ENCODE measurements around the gene PNMA8C. TPM values are rescaled to one million over a fixed set of nuclear protein-coding genes. Genes with fewer than 3 reads are reported as not detected.

PNMA8C gene
- polyA plus RNA-seq, 1 donor (not counting 4 experiments of a cell fraction or from before 2014, with no cell fraction given), result not detected

DNA sequence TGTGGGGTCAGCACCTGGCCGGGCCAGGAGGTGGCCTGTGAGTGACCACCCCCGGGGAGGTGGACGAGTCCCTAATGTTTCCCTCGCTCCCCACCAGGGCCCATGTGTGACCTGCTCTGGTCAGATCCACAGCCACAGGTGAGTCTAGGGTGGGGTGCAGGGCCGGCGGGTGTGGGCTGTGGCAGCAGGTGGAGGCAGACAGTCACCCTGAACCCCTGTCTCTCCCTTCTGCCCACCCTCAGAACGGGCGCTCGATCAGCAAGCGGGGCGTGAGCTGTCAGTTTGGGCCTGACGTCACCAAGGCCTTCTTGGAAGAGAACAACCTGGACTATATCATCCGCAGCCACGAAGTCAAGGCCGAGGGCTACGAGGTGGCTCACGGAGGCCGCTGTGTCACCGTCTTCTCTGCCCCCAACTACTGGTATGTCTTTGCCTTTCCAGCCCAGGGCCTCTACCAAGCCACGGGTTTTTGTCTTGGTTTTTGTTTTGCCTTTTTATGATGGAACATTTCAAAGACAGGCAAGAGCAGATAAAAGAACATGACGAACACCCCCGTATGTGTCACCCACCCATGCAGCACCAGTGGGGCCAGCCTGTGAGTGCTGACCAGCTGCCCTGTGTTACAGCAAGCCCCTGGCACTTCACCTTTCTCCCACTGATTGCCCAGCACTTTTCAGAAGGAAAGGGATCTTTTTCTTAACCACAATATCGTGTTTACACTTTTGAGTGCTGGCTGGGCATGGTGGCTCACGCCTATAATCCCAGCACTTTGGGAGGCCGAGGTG lies 40.2 kb downstream of the PNMA8C start:
- Histone ChIP-seq H2AFZ (ENCODE audit: control insufficient read depth, low read length) (no peak overlapping the region), H3K9ac (ENCODE audit: control insufficient read depth, extremely low read depth, insufficient read depth, low read length) (no peak overlapping the region), H3K9me1 (ENCODE audit: control insufficient read depth, extremely low read depth, insufficient read depth, low read length) (no peaks in the 10 kb centered on the region), H4K20me1 (ENCODE audit: control insufficient read depth, extremely low read depth, insufficient read depth, low read length) (no peaks in the 10 kb centered on the region), H3K27ac (ENCODE audit: control insufficient read depth, insufficient read depth, low read length) (no peak overlapping the region), H3K27me3 (ENCODE audit: control insufficient read depth, extremely low read depth, insufficient read depth, low read length) (no peaks in the 10 kb centered on the region), H3K4me3 (ENCODE audit: control insufficient read depth in 2 of 3, extremely low read depth in 1 of 3, insufficient read depth in 2 of 3, low read depth in 1 of 3, low read length in 3 of 3) (no peak overlapping the region), H3K36me3 (ENCODE audit: control insufficient read depth in 2 of 2, extremely low read depth in 1 of 2, insufficient read depth in 2 of 2, low read length in 2 of 2) (peaks cover 30 to 35% of the 10 kb centered on the region in 2 experiments), H3K4me2 (ENCODE audit: control insufficient read depth, extremely low read depth, insufficient read depth, low read depth, low read length) (no peak overlapping the region), H3K9me3 (ENCODE audit: control insufficient read depth, low read depth, low read length) (peaks cover 4% of the 10 kb centered on the region), H3K4me1 (ENCODE audit: control insufficient read depth, extremely low read depth, insufficient read depth, low read length) (no peaks in the 10 kb centered on the region), H3K79me2 (ENCODE audit: control insufficient read depth, insufficient read depth, low read length) (no peaks in the 10 kb centered on the region)
- no peak for DNase-seq (ENCODE audit: low read depth, low spot score)
- no peak for TF ChIP-seq EZH2 (IDR thresholded peaks at IDR 0.05; ENCODE audit: low read length)
- TF ChIP-seq, protein P1, sequence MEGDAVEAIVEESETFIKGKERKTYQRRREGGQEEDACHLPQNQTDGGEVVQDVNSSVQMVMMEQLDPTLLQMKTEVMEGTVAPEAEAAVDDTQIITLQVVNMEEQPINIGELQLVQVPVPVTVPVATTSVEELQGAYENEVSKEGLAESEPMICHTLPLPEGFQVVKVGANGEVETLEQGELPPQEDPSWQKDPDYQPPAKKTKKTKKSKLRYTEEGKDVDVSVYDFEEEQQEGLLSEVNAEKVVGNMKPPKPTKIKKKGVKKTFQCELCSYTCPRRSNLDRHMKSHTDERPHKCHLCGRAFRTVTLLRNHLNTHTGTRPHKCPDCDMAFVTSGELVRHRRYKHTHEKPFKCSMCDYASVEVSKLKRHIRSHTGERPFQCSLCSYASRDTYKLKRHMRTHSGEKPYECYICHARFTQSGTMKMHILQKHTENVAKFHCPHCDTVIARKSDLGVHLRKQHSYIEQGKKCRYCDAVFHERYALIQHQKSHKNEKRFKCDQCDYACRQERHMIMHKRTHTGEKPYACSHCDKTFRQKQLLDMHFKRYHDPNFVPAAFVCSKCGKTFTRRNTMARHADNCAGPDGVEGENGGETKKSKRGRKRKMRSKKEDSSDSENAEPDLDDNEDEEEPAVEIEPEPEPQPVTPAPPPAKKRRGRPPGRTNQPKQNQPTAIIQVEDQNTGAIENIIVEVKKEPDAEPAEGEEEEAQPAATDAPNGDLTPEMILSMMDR (optimal IDR thresholded peaks at IDR 0.05 in 1 of 3, IDR thresholded peaks at IDR 0.05 in 1 of 3, conservative IDR thresholded peaks at IDR 0.05 in 1 of 3; ENCODE audit: extremely low read depth in 1 of 3, insufficient read depth in 2 of 3, low read length in 3 of 3), result no peak
- FAIRE-seq, result no peak
- dilution Hi-C loops (cut with MboI; ENCODE audit: extremely low pct_ligation_motif_present, low sequenced_read_pairs), result no loop called here

DNA sequence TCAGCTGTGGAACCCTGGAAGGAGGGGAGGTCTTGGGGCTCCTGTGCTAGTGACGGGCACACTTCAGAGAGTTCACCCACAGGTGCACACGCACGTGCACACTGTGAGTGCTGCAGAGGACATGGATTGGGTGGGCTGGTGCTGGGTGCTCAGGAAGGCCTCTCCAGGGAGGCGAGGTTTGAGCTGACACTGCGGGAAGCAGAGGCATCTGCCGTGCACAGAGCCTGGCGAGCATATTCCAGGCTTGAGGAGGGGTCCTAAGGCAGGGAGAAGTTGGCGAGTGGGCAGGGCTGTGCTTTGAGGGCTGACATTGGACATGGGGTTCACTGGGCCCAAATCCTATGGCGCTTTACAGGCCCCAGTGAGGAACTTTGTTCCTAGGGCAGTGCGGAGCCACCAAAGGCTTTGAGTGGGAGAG lies 41.0 kb downstream of the PNMA8C start:
- no peak for DNase-seq (ENCODE audit: low read depth, low spot score)

More for the DNA sequence above, 41.0 kb downstream of the PNMA8C start:
- TF ChIP-seq, protein P1 (optimal IDR thresholded peaks at IDR 0.05 in 1 of 3, IDR thresholded peaks at IDR 0.05 in 1 of 3, conservative IDR thresholded peaks at IDR 0.05 in 1 of 3; ENCODE audit: extremely low read depth in 1 of 3, insufficient read depth in 2 of 3, low read length in 3 of 3), result no peak
- TF ChIP-seq EZH2 (IDR thresholded peaks at IDR 0.05; ENCODE audit: low read length), result no peak
- Histone ChIP-seq H4K20me1 (ENCODE audit: control insufficient read depth, extremely low read depth, insufficient read depth, low read length) (no peaks in the 10 kb centered on the region), H3K27ac (ENCODE audit: control insufficient read depth, insufficient read depth, low read length) (no peak overlapping the region), H3K4me1 (ENCODE audit: control insufficient read depth, extremely low read depth, insufficient read depth, low read length) (no peaks in the 10 kb centered on the region), H3K4me2 (ENCODE audit: control insufficient read depth, extremely low read depth, insufficient read depth, low read depth, low read length) (no peak overlapping the region), H3K9me3 (ENCODE audit: control insufficient read depth, low read depth, low read length) (peaks cover 4% of the 10 kb centered on the region), H3K79me2 (ENCODE audit: control insufficient read depth, insufficient read depth, low read length) (no peaks in the 10 kb centered on the region), H3K9me1 (ENCODE audit: control insufficient read depth, extremely low read depth, insufficient read depth, low read length) (no peaks in the 10 kb centered on the region), H3K9ac (ENCODE audit: control insufficient read depth, extremely low read depth, insufficient read depth, low read length) (no peak overlapping the region), H3K27me3 (ENCODE audit: control insufficient read depth, extremely low read depth, insufficient read depth, low read length) (no peaks in the 10 kb centered on the region), H2AFZ (ENCODE audit: control insufficient read depth, low read length) (no peak overlapping the region), H3K36me3 (ENCODE audit: control insufficient read depth in 2 of 2, extremely low read depth in 1 of 2, insufficient read depth in 2 of 2, low read length in 2 of 2) (peaks cover 30 to 35% of the 10 kb centered on the region in 2 experiments), H3K4me3 (ENCODE audit: control insufficient read depth in 2 of 3, extremely low read depth in 1 of 3, insufficient read depth in 2 of 3, low read depth in 1 of 3, low read length in 3 of 3) (no peak overlapping the region)
- dilution Hi-C loops (cut with MboI; ENCODE audit: extremely low pct_ligation_motif_present, low sequenced_read_pairs), result no loop called here
- no peak for FAIRE-seq
